Stomach (tissue), 9 donors: ENCODE data around the gene DRG2. TPM values are rescaled to one million over a fixed set of nuclear protein-coding genes. Genes with fewer than 3 reads are reported as not detected.

Experiments
- DNase-seq, 2 donors: peaks; one replicate each; pipeline versions ENCODE4 v3.0.0 to v3.0.0-alpha.2; 2013 to 2019
- H3K27ac ChIP-seq, 5 donors: fragments of 200-600 bp in 4 of 5; sonication (generic) in 4 of 5; one replicate each; pipeline ENCODE4 v1.5.1; 2013 to 2019; ENCODE audit warnings: mild to moderate bottlenecking in 1 of 5, moderate library complexity in 1 of 5
- H3K27me3 ChIP-seq, 3 donors: fragments of 200-600 bp; sonication (generic); one replicate each; pipeline ENCODE4 v1.5.1; 2017 to 2019; ENCODE audit warnings: mixed run types in 1 of 3
- H3K36me3 ChIP-seq, 4 donors: fragments of 200-600 bp; sonication (generic); 1 replicate in 3 of 4; 2 replicates in 1 of 4; pipeline ENCODE4 v1.5.1; 2016 to 2019
- H3K4me1 ChIP-seq, 4 donors: fragments of 200-600 bp; sonication (generic); one replicate each; pipeline ENCODE4 v1.5.1; 2016 to 2019
- H3K4me3 ChIP-seq, 4 donors: fragments of 200-600 bp; sonication (generic) in 3 of 4; one replicate each; pipeline ENCODE4 v1.5.1; 2016 to 2019; ENCODE audit warnings: mild to moderate bottlenecking in 1 of 4
- H3K9me3 ChIP-seq, 4 donors: fragments of 200-600 bp; sonication (generic); one replicate each; pipeline ENCODE4 v1.5.1; 2016 to 2019
- CTCF ChIP-seq, 7 experiments: fragments of 450-650 bp in 4 of 7; fragments of 200-600 bp in 3 of 7; sonication (generic) in 3 of 7; IDR thresholded peaks; one replicate each; pipeline ENCODE4 v1.5.1; 2016 to 2019; ENCODE audit warnings: antibody characterized with exemption in 7 of 7, control low read depth in 2 of 7, mild to moderate bottlenecking in 1 of 7
- EP300 ChIP-seq: sonication (generic); formaldehyde crosslinking; IDR thresholded peaks from one replicate; pipeline ENCODE4 v1.6.1; 2017; ENCODE audit warnings: antibody characterized with exemption
- POLR2A ChIP-seq, 4 donors: fragments of 450-650 bp; IDR thresholded peaks; one replicate each; pipeline ENCODE4 v1.6.1; 2016; ENCODE audit warnings: antibody characterized with exemption in 4 of 4, control low read depth in 2 of 4, mild to moderate bottlenecking in 1 of 4, moderate library complexity in 1 of 4
- POLR2AphosphoS5 ChIP-seq, 3 donors: sonication (generic); formaldehyde crosslinking; IDR thresholded peaks; one replicate each; pipeline ENCODE4 v1.6.1; 2016; ENCODE audit warnings: antibody characterized with exemption in 3 of 3
- WGBS, 5 donors: extraction: QIAGEN DNeasy Blood & Tissue Kit in 3 of 5; methylation state at CpG; one replicate each; pipeline versions ENCODE4 v1.1.5 to v1.1.7; 2013 to 2018; 5-methylcytosine and 5-hydroxymethylcytosine counted together
- intact Hi-C: fragments of 100-400 bp; cut with DNase I; formaldehyde crosslinking; loops from one replicate; pipeline ENCODE4 v1.15.1; 2023; ENCODE audit warnings: low total_unique reads
- polyA plus RNA-seq, 3 donors: library from polyadenylated mRNA; stranded (reverse); fragments of 200-250 nt; gene quantifications; one replicate each; pipeline ENCODE4 v1.2.3, GENCODE V29; 2013
- total RNA-seq, 5 donors: library from RNA; depleted of rRNA; stranded (reverse); fragments of >200 nt; gene quantifications; one replicate each; pipeline versions ENCODE4 v1.1.0 to v1.2.3, GENCODE V29; 2014 to 2016
- donor health status: healthy with polysubstance abuse.
- donor health status: Bipolar disorder and iron deficiency.
- donor health status: healthy.

Gene DRG2
- total and polyA plus RNA-seq, 8 donors, result 3.2 to 57.2 (median 37.8) TPM

GRCh38 chr17:18110636-18111145 lies 22.9 kb downstream of the DRG2 start:
- Histone ChIP-seq H3K4me3 (no peak overlapping the region), H3K9me3 (no peaks in the 10 kb centered on the region), H3K4me1 (no peaks in the 10 kb centered on the region), H3K27ac (no peak overlapping the region), H3K36me3 (peaks cover 10 to 21% (median 21%) of the 10 kb centered on the region in 4 donors), H3K27me3 (peaks cover 0 to 5% (median 0%) of the 10 kb centered on the region in 3 donors)
- WGBS, 5 donors, result 66 to 90% (median 81%) methylated on average over 3 to 4 of the region's 4 CpGs
- DNase-seq, result no peak
- intact Hi-C loops, result no loop called here
- TF ChIP-seq POLR2A (IDR thresholded peaks at IDR 0.05) (no peak), EP300 (no peak), CTCF (IDR thresholded peaks at IDR 0.05) (no peak)

GRCh38 chr17:18111330-18111971 lies 23.7 kb downstream of the DRG2 start:
- WGBS, 5 donors, result 65 to 79% (median 76%) methylated on average over 2 to 6 of the region's 6 CpGs
- TF ChIP-seq CTCF (IDR thresholded peaks at IDR 0.05) (no peak), EP300 (no peak), POLR2AphosphoS5 (IDR thresholded peaks at IDR 0.05) (no peak), POLR2A (IDR thresholded peaks at IDR 0.05) (no peak)
- no peak overlapping the region for H3K4me3 ChIP-seq
- no peak overlapping the region for H3K27ac ChIP-seq
- H3K9me3 ChIP-seq, result no peaks in the 10 kb centered on the region
- no peak for DNase-seq
- peaks cover 6 to 14% (median 13%) of the 10 kb centered on the region in 4 donors for H3K36me3 ChIP-seq
- no peaks in the 10 kb centered on the region for H3K4me1 ChIP-seq
- peaks cover 0 to 5% (median 0%) of the 10 kb centered on the region in 3 donors for H3K27me3 ChIP-seq
- intact Hi-C loops, result no loop called here

GRCh38 chr17:18115517-18115916 lies 27.8 kb downstream of the DRG2 start:
- TF ChIP-seq POLR2AphosphoS5 (IDR thresholded peaks at IDR 0.05) (no peak), CTCF (IDR thresholded peaks at IDR 0.05) (no peak)
- peaks cover 0 to 14% (median 6%) of the 10 kb centered on the region in 4 donors for H3K9me3 ChIP-seq
- no peak for DNase-seq
- no peak overlapping the region for H3K27ac ChIP-seq
- peaks cover 0 to 5% (median 0%) of the 10 kb centered on the region in 3 donors for H3K27me3 ChIP-seq
- no peaks in the 10 kb centered on the region for H3K4me1 ChIP-seq
- WGBS, 5 donors, result 71 to 79% (median 73%) methylated on average over 7 of the region's 7 CpGs
- intact Hi-C loops, result no loop called here
- no peak overlapping the region for H3K4me3 ChIP-seq
- H3K36me3 ChIP-seq, result no peaks in the 10 kb centered on the region

DNA sequence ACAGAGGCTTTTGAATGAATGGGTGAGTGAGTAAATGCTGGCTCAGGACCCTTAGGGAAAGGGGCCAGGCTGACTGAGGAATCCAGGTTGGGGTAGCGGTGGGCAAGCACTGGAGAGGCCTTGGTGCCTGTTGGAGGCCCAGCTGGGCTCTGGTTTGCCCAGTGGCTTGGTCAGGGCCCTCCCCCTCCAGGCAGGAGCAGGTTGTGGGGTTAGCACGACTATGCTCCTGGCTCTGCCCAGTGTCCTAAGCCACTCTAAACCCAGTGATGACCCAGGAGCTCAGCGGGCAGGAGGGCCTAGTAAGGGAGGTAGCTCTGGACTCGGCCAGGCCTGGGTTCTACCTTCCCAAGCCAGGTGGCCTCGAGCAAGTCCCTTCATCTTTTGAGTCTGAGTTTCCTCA lies 28.3 kb downstream of the DRG2 start:
- Histone ChIP-seq H3K4me1 (no peaks in the 10 kb centered on the region), H3K27me3 (peaks cover 0 to 5% (median 0%) of the 10 kb centered on the region in 3 donors), H3K9me3 (peaks cover 0 to 14% (median 6%) of the 10 kb centered on the region in 4 donors), H3K4me3 (no peak overlapping the region), H3K36me3 (no peaks in the 10 kb centered on the region), H3K27ac (no peak overlapping the region)
- DNase-seq, result no peak
- TF ChIP-seq EP300 (no peak), CTCF (IDR thresholded peaks at IDR 0.05) (no peak), POLR2AphosphoS5 (IDR thresholded peaks at IDR 0.05) (no peak), POLR2A (IDR thresholded peaks at IDR 0.05) (no peak)
- 72 to 93% (median 84%) methylated on average over 3 to 5 of the region's 5 CpGs for WGBS, 5 donors
- intact Hi-C loops, result no loop called here
